ENCODE measurements around the gene SLC35G2.

The SLC35G2 gene

GRCh38 chr3:136844724-136845123 is 25.8 kb downstream of the SLC35G2 start:
- no peaks in the 10 kb centered on the region for H3K79me1 ChIP-seq (ENCODE audit: low read length)
- H3K4me1 ChIP-seq (ENCODE audit: control insufficient read depth in 1 of 2, insufficient read depth in 2 of 2, low read length in 2 of 2): no peaks in the 10 kb centered on the region
- H3K4me2 ChIP-seq (ENCODE audit: low read length): no peak overlapping the region
- H3K9ac ChIP-seq (ENCODE audit: low read length): no peak overlapping the region
- H3K23ac ChIP-seq (ENCODE audit: low read length): no peak overlapping the region
- no peak overlapping the region for H2AFZ ChIP-seq (ENCODE audit: insufficient read depth, low read length, poor library complexity)
- H2AK5ac ChIP-seq (ENCODE audit: low read length): no peak overlapping the region
- no peaks in the 10 kb centered on the region for H3K79me2 ChIP-seq (ENCODE audit: control insufficient read depth, insufficient read depth, low read length, poor library complexity)
- no peak overlapping the region for H4K12ac ChIP-seq (ENCODE audit: low read depth, low read length)
- H3K27ac ChIP-seq (ENCODE audit: low read depth, low read length): no peak overlapping the region
- H2BK12ac ChIP-seq (ENCODE audit: low read length): no peak overlapping the region
- no CpG with 5 or more reads among the region's 1 CpG for WGBS (ENCODE audit: extremely low coverage, insufficient coverage, insufficient read length)
- no peak overlapping the region for H4K8ac ChIP-seq (ENCODE audit: low read depth, low read length)
- no peak overlapping the region for H3K18ac ChIP-seq (ENCODE audit: low read length)
- H3K14ac ChIP-seq (ENCODE audit: low read length): no peak overlapping the region
- H3K36me3 ChIP-seq (ENCODE audit: control insufficient read depth in 1 of 2, insufficient read depth in 2 of 2, low read length in 2 of 2): peaks cover 0 to 1% of the 10 kb centered on the region in 2 experiments
- DNase-seq: peak in 1 of 2 donors; percentile 12
- no peak overlapping the region for H2BK120ac ChIP-seq (ENCODE audit: insufficient read depth, low read length, poor library complexity)
- no peaks in the 10 kb centered on the region for H3K27me3 ChIP-seq (ENCODE audit: insufficient read depth, low read length)
- no peaks in the 10 kb centered on the region for H3K9me3 ChIP-seq (ENCODE audit: insufficient read depth, low read depth, low read length)
- H4K91ac ChIP-seq (ENCODE audit: low read depth, low read length): no peak overlapping the region
- no peak overlapping the region for H2BK5ac ChIP-seq (ENCODE audit: low read depth, low read length, poor library complexity)
- H3K4me3 ChIP-seq (ENCODE audit: low read depth, low read length): no peak overlapping the region
- H3K4ac ChIP-seq (ENCODE audit: low read depth, low read length): no peak overlapping the region

GRCh38 chr3:136852180-136852579 is 33.3 kb downstream of the SLC35G2 start:
- Histone ChIP-seq H3K79me2 (ENCODE audit: control insufficient read depth, insufficient read depth, low read length, poor library complexity) (no peaks in the 10 kb centered on the region), H2BK12ac (ENCODE audit: low read length) (no peak overlapping the region), H2AFZ (ENCODE audit: insufficient read depth, low read length, poor library complexity) (no peak overlapping the region), H3K18ac (ENCODE audit: low read length) (no peak overlapping the region), H4K12ac (ENCODE audit: low read depth, low read length) (no peak overlapping the region), H3K27ac (ENCODE audit: low read depth, low read length) (no peak overlapping the region), H2BK5ac (ENCODE audit: low read depth, low read length, poor library complexity) (no peak overlapping the region), H3K9me3 (ENCODE audit: insufficient read depth, low read depth, low read length) (no peaks in the 10 kb centered on the region), H3K27me3 (ENCODE audit: insufficient read depth, low read length) (no peaks in the 10 kb centered on the region), H3K23ac (ENCODE audit: low read length) (no peak overlapping the region), H3K14ac (ENCODE audit: low read length) (no peak overlapping the region), H3K36me3 (ENCODE audit: control insufficient read depth in 1 of 2, insufficient read depth in 2 of 2, low read length in 2 of 2) (no peaks in the 10 kb centered on the region), H4K8ac (ENCODE audit: low read depth, low read length) (no peak overlapping the region), H3K4me1 (ENCODE audit: control insufficient read depth in 1 of 2, insufficient read depth in 2 of 2, low read length in 2 of 2) (no peaks in the 10 kb centered on the region), H4K91ac (ENCODE audit: low read depth, low read length) (no peak overlapping the region), H3K79me1 (ENCODE audit: low read length) (no peaks in the 10 kb centered on the region), H3K9ac (ENCODE audit: low read length) (no peak overlapping the region), H3K4me3 (ENCODE audit: low read depth, low read length) (no peak overlapping the region), H2BK120ac (ENCODE audit: insufficient read depth, low read length, poor library complexity) (no peak overlapping the region), H2AK5ac (ENCODE audit: low read length) (no peak overlapping the region), H3K4me2 (ENCODE audit: low read length) (no peak overlapping the region), H3K4ac (ENCODE audit: low read depth, low read length) (no peak overlapping the region)
- WGBS (ENCODE audit: extremely low coverage, insufficient coverage, insufficient read length): no CpG with 5 or more reads among the region's 4 CpGs
- DNase-seq: no peak

GRCh38 chr3:136856665-136857064 is 37.7 kb downstream of the SLC35G2 start:
- H3K4me1 ChIP-seq (ENCODE audit: control insufficient read depth in 1 of 2, insufficient read depth in 2 of 2, low read length in 2 of 2): no peaks in the 10 kb centered on the region
- no peak overlapping the region for H3K9ac ChIP-seq (ENCODE audit: low read length)
- H3K14ac ChIP-seq (ENCODE audit: low read length): no peak overlapping the region
- H3K79me2 ChIP-seq (ENCODE audit: control insufficient read depth, insufficient read depth, low read length, poor library complexity): no peaks in the 10 kb centered on the region
- H2BK12ac ChIP-seq (ENCODE audit: low read length): no peak overlapping the region
- H3K27ac ChIP-seq (ENCODE audit: low read depth, low read length): no peak overlapping the region
- H3K4me2 ChIP-seq (ENCODE audit: low read length): no peak overlapping the region
- H3K23ac ChIP-seq (ENCODE audit: low read length): no peak overlapping the region
- no peak overlapping the region for H3K4ac ChIP-seq (ENCODE audit: low read depth, low read length)
- no peaks in the 10 kb centered on the region for H3K27me3 ChIP-seq (ENCODE audit: insufficient read depth, low read length)
- H3K18ac ChIP-seq (ENCODE audit: low read length): no peak overlapping the region
- H2BK5ac ChIP-seq (ENCODE audit: low read depth, low read length, poor library complexity): no peak overlapping the region
- no peak overlapping the region for H4K91ac ChIP-seq (ENCODE audit: low read depth, low read length)
- H4K12ac ChIP-seq (ENCODE audit: low read depth, low read length): no peak overlapping the region
- no peak overlapping the region for H4K8ac ChIP-seq (ENCODE audit: low read depth, low read length)
- peaks cover 2% of the 10 kb centered on the region for H3K79me1 ChIP-seq (ENCODE audit: low read length)
- H2AK5ac ChIP-seq (ENCODE audit: low read length): no peak overlapping the region
- no peak overlapping the region for H2BK120ac ChIP-seq (ENCODE audit: insufficient read depth, low read length, poor library complexity)
- H3K9me3 ChIP-seq (ENCODE audit: insufficient read depth, low read depth, low read length): no peaks in the 10 kb centered on the region
- H3K36me3 ChIP-seq (ENCODE audit: control insufficient read depth in 1 of 2, insufficient read depth in 2 of 2, low read length in 2 of 2): no peaks in the 10 kb centered on the region
- H3K4me3 ChIP-seq (ENCODE audit: low read depth, low read length): no peak overlapping the region
- H2AFZ ChIP-seq (ENCODE audit: insufficient read depth, low read length, poor library complexity): no peak overlapping the region
- DNase-seq: no peak

- H3K4me1 ChIP-seq (ENCODE audit: control insufficient read depth in 1 of 2, insufficient read depth in 2 of 2, low read length in 2 of 2): no peaks in the 10 kb centered on the region
- H3K9ac ChIP-seq (ENCODE audit: low read length): no peak overlapping the region
- no peak overlapping the region for H2BK12ac ChIP-seq (ENCODE audit: low read length)
- H3K4me2 ChIP-seq (ENCODE audit: low read length): no peak overlapping the region
- no peak overlapping the region for H3K23ac ChIP-seq (ENCODE audit: low read length)
- peak in 1 of 2 donors; percentile 20 for DNase-seq
- no peak overlapping the region for H3K4ac ChIP-seq (ENCODE audit: low read depth, low read length)
- H2BK5ac ChIP-seq (ENCODE audit: low read depth, low read length, poor library complexity): no peak overlapping the region
- no peak overlapping the region for H3K14ac ChIP-seq (ENCODE audit: low read length)
- no peak overlapping the region for H3K4me3 ChIP-seq (ENCODE audit: low read depth, low read length)
- H3K79me1 ChIP-seq (ENCODE audit: low read length): peaks cover 8% of the 10 kb centered on the region
- H3K27me3 ChIP-seq (ENCODE audit: insufficient read depth, low read length): no peaks in the 10 kb centered on the region
- H2BK120ac ChIP-seq (ENCODE audit: insufficient read depth, low read length, poor library complexity): no peak overlapping the region
- no peaks in the 10 kb centered on the region for H3K9me3 ChIP-seq (ENCODE audit: insufficient read depth, low read depth, low read length)
- peaks cover 6% of the 10 kb centered on the region for H3K79me2 ChIP-seq (ENCODE audit: control insufficient read depth, insufficient read depth, low read length, poor library complexity)
- no peak overlapping the region for H4K12ac ChIP-seq (ENCODE audit: low read depth, low read length)
- no peak overlapping the region for H3K18ac ChIP-seq (ENCODE audit: low read length)
- no peak overlapping the region for H4K8ac ChIP-seq (ENCODE audit: low read depth, low read length)
- no peaks in the 10 kb centered on the region for H3K36me3 ChIP-seq (ENCODE audit: control insufficient read depth in 1 of 2, insufficient read depth in 2 of 2, low read length in 2 of 2)
- no peak overlapping the region for H2AK5ac ChIP-seq (ENCODE audit: low read length)
- H4K91ac ChIP-seq (ENCODE audit: low read depth, low read length): no peak overlapping the region
- no peak overlapping the region for H2AFZ ChIP-seq (ENCODE audit: insufficient read depth, low read length, poor library complexity)
- H3K27ac ChIP-seq (ENCODE audit: low read depth, low read length): peak overlapping the region; percentile 43
Measured at GRCh38 chr3:136858381-136858780, 39.5 kb downstream of the SLC35G2 start.

Measured in trophoblast cell (in vitro differentiated cells and primary cell).